ENCODE results near the gene KLHL30.

Gene KLHL30, protein sequence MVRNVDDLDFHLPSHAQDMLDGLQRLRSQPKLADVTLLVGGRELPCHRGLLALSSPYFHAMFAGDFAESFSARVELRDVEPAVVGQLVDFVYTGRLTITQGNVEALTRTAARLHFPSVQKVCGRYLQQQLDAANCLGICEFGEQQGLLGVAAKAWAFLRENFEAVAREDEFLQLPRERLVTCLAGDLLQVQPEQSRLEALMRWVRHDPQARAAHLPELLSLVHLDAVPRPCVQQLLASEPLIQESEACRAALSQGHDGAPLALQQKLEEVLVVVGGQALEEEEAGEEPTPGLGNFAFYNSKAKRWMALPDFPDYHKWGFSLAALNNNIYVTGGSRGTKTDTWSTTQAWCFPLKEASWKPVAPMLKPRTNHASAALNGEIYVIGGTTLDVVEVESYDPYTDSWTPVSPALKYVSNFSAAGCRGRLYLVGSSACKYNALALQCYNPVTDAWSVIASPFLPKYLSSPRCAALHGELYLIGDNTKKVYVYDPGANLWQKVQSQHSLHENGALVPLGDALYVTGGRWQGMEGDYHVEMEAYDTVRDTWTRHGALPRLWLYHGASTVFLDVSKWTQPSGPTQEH

DNA sequence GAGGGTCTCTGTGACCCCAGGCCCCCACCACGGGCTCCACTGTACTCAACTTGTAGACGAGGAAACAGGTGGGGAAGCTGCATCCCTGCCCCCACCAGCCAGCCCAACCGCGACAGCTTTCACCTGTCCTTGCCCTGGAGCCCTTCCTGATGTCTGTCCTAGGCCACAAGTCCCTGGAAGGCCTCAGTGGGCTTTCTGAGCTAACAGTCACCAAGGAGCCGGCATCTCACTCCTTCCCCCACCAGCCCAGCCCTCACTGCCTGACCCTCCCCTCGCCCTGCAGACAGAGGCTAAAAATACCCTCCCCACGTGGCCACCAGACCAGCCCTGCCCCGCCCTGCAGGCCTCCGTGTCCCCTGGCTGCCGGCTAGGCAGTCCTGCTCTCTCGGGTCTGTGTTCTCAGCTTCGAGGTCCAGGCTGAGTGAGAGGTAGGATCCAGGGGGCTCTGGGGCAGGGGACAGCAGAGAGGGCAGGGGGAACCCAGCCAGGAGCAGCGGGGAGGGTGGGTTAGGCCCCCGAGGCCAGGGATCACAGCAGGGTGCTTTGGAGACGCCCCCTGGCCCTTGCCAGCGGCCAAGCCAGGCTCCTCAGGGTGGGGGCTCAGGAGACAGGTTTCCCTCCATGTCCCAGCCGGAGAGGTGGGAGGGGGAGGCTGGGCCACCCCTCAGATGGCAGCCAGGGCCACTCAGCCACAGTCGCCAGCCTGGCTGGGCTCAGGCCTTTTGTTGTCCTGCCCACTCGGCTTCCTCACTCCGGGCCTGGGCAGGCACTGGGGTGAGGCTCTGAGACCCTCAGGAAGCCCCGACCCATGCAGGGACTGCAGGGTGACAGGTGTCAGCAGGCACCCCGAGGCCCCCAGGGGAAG, at the start of gene KLHL30:
Gene KLHL30, plus strand, starts transcription at position 338 of the 865 bp plus-strand sequence. CDS start 2,087 bp downstream, outside the sequence.
- DNase-seq (ENCODE audit: low read depth, low spot score) = no peak

DNA sequence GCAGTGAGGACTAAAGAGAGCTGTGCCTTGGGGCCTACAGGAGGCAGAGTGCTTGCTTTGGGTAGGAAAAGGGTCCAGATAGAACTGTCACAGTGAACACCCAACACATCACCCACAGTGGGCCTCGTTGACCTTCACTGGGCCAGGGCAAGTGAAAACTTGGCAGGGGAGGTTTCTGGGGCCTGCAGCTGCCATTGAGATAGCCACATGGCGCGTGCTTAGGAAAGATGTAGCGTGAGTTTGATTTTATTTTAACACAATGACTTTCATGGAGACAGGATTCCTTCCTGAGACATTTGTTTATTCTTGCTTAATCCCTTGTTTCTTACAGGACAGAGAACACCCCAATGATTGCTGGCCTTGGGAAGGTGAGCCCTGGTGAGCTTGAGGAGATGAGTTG, 47.6 kb upstream of the KLHL30 start:
- DNase-seq (ENCODE audit: low read depth, low spot score) = no peak

DNA sequence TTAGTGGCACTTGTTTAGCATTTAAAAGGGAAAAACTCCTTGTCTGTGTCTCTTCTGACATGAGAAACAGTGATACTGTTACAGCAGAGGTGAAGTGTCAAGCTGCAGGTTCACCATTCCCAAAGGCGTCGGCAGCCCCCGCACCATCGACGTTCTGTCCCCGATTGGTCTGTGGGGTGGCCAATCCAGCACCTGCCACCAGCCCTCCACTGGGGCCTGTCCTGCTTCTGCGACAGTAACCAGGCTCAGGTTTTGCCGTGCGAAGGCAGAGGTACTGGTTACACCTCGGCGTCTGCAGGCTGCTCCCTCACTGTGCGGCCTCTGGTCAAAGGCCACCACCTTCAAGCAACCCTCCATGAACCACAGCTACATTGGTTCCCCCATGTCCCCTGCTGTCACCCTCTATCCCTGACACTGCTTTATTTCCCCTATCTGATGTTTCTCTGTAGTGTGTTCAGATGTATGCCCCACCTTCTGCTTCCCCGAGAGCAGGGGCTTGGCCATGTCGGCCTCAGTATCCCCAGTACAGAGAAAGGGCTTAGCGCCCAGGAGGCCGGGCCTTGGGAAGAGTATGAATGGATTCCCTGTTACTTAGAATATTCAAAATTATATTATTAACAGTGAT, 46.9 kb upstream of the KLHL30 start:
- DNase-seq (ENCODE audit: low read depth, low spot score) = no peak

- DNase-seq (ENCODE audit: low read depth, low spot score) = no peak
These were observed 45.9 kb upstream of the KLHL30 start for GRCh38 chr2:238092486-238093035.

GRCh38 chr2:238093181-238094140, 45.0 kb upstream of the KLHL30 start:
- DNase-seq (ENCODE audit: low read depth, low spot score) = no peak

DNA sequence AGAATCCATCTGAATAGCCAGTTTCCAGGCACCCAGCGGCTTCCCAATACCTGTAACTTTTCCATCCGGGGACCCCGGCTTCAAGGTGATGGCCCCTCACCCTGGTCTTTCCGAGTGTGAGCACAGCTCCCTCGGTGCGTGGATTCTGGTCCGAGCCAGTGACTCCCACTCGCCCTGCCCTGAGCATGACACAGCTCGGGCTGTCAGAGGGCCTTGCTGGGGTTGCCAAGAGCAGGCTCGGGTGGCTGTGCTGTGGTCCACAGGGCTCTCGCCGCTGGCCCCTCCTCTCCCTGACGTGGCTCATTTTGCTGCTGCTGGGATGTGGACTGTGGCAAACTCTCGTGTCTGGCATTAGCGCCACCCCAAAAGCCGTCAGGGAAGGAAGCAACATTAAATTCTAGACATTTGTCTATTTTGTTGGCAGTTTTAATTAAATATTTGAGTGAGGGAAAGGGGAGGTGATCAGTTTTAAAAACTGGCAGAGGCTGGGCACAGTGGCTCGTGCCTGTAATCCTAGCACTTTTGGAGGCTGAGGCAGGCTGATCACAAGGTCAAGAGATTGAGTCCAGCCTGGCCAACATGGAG, 43.9 kb upstream of the KLHL30 start:
- no peak for DNase-seq (ENCODE audit: low read depth, low spot score)

- DNase-seq (ENCODE audit: low read depth, low spot score) = no peak
These were observed 43.3 kb upstream of the KLHL30 start for GRCh38 chr2:238095143-238095542.

DNA sequence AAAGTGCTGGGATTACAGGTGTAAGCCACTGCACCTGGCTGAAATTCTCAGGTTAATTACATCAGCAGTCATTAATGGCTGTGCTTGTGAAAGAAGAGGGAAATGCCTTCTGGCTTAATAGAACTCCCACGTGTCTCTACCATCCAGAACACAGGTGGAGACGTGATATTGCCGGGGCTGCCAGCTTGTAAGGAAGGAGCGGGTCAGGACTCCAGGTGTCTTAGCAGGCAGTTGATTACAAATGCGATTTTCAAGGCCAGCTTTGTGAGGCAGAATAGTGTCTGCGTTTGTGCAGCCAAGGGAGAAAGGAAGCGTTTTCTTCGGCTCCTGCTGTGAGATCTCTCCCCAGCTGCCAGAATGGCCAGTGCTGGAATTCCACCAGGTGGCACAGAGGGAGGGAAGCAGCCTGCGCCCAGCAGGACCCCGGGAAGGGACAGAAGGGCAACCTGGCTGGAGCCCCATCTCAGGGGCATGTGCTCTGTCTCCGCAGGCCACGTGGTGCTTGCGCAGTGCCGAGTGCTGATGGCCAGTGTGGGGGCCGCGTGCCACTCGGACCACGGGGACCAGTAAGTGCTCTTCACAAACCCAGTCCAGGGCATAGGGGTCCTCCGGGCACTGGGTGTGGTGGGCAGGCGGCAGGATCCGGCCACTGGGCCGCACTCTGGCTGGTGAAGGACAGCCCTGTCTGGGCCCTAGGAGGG, 42.0 kb upstream of the KLHL30 start:
- no peak for DNase-seq (ENCODE audit: low read depth, low spot score)

DNA sequence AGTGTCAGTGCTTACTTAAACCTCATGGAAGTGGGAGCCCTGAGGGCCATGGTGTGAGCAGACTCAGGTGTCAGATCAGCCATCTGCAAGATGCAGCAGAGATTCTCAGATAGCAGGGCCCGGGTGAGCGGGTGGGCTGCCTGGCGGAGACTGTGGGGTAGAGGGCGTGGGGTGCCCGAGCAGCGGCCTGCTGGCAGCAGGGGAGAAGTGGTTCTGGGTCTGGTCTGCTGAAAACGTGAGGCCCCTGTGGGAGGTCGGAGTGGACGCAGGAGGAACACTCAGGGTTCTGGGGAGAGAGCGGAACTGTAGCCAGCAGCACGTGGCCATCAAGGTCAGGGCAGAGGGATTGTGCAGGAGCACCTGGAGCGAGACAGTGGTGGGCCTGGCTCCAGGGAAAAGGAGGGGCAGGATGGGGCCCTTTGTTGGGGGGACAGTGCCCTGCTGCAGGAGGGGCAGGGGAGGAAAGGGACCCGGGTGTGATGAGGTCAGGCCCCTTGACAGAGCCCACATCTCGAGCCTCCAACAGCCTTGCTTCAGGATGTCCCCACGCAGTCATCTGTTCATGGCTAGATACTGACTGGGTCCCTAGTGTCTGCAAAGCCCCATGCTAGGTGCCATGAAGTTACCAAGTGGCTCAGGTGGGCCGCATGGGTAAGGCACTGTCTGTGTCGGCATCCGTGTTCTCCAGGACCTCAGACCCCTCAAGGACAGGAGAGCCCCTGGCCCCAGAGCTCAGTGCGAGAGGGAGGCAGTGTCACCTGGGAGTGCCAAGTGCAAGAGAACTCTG, 41.1 kb upstream of the KLHL30 start:
- no peak for DNase-seq (ENCODE audit: low read depth, low spot score)

- DNase-seq (ENCODE audit: low read depth, low spot score) = peak; percentile 28
These were observed 40.2 kb upstream of the KLHL30 start for GRCh38 chr2:238097988-238098871.

DNA sequence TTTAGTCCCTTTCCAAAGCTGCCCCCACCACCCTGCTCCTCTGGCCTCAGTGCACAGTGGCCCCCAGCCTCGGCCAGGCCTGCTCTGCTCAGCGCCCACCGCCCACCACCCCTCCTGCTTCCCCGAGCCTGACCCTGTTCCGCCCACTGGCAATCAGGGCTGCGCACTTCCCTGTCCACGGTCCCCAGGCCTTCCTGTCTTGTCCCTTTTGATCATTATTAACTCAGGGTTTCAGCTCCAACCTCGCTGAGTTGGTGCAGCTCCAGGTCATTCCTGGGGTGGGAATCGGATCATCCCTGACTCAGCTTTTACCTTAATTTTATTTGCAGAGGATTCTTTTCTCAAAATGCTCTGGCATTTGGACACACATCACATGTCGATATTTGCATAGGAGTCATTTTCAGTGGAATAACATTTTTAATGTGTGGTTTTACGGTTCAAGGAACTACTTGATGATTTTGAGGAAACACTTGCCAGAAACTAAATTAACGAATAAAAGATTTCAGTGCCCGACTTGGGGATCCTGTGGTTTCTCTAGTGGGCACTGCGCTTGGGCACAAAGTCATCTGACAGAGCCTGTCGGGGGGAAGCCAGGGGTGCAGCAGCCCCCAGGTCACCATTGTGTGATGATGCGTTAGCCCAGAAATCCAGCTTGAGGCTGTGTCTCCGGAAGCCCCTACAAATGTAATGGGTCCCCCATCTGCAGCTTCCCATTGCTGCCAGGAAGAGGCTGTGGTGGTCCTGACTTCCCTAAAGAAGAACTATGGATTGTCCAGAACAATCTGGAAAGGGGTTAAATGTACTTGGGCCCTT, 39.4 kb upstream of the KLHL30 start:
- no peak for DNase-seq (ENCODE audit: low read depth, low spot score)

DNA sequence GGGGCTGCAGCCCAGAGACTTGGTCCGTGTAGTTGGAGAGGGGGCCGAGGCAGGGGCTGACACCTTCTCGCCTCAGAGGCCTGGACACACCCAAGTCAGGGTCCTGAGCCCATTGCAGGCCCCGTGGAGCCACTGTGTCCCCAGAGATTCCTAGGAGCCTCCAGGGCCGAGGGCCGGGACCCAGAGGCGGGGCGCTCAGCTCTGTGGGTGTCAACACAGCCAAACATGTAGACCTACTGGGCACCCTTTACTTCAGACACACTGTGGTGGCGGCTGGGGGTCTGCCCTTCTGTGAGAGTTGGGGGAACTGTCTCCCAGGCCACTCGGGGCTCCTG, 38.8 kb upstream of the KLHL30 start:
- no peak for DNase-seq (ENCODE audit: low read depth, low spot score)

DNA sequence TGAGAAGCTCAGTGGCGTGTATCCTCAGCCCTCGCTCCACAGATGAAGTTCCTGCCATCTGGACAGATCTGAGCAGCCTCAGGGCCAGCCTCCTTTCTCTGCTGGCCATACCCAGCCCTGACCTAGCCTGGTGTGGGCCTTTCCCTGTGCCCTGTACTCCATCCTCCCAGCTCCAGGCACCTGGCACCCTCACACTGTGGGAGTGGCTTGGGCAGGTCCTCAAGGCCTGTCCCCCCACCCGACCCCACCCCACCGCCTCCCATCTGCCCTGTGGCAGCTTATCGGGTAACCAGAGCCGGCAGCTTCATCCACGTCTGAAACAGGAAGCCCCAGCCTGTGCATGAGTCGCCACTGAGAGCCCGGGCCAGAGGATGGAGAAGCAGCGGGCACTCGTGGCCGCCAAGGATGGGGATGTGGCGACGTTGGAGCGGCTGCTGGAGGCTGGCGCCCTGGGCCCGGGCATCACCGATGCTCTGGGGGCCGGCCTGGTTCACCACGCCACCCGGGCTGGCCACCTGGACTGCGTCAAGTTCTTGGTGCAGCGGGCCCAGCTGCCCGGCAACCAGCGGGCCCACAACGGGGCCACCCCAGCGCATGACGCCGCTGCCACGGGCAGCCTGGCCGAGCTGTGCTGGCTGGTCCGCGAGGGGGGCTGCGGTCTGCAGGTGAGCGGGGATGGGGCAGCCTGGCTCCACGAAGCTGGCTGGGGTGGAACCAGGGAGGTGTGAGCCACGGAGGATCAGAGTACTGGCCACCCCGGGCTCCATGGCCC, 38.2 kb upstream of the KLHL30 start, which contains the start of gene ESPNL:
Gene ESPNL, plus strand, starts transcription at position 292 of the 772 bp plus-strand sequence. Its CDS starts 80 bp downstream, at position 372.
- DNase-seq (ENCODE audit: low read depth, low spot score) = no peak

- no peak for DNase-seq (ENCODE audit: low read depth, low spot score)
These were observed 37.4 kb upstream of the KLHL30 start for GRCh38 chr2:238100821-238101771.
